ENCODE results near the gene PCYT1B.

- TF ChIP-seq GATA2 (IDR thresholded peaks at IDR 0.05; ENCODE audit: low read depth, low read length) (no peak), GATA3 (IDR thresholded peaks at IDR 0.05; ENCODE audit: low read depth, low read length) (no peak)
Observed at GRCh38 chrX:24658421-24658820, 11.3 kb upstream of the PCYT1B start.
